Astrocyte of the cerebellum (primary cell): ENCODE results near the gene KIAA1671.

Experiments used
- DNase-seq: peaks from one replicate; pipeline ENCODE4 v3.0.0-alpha.2; 2011; ENCODE audit warnings: low read depth
- H3K4me3 ChIP-seq: 2 replicates; pipeline ENCODE4 v1.5.1; 2011; ENCODE audit warnings: mild to moderate bottlenecking, low read depth, low read length, moderate library complexity
- in situ Hi-C: cut with HindIII; loops from 2 replicates; pipeline ENCODE4 v1.10.0; 2017; ENCODE audit warnings: low sequenced_read_pairs
- TF ChIP-seq, protein P1 (sequence below): IDR thresholded peaks from 2 replicates; pipeline ENCODE4 v1.5.1; 2012; ENCODE audit warnings: low read length, low read depth, moderate library complexity, mild to moderate bottlenecking; ENCODE audit errors: missing control alignments

KIAA1671 gene

GRCh38 chr22:25086902-25087282, 134.4 kb downstream of the KIAA1671 start:
- no peak for DNase-seq
- TF ChIP-seq, protein P1, sequence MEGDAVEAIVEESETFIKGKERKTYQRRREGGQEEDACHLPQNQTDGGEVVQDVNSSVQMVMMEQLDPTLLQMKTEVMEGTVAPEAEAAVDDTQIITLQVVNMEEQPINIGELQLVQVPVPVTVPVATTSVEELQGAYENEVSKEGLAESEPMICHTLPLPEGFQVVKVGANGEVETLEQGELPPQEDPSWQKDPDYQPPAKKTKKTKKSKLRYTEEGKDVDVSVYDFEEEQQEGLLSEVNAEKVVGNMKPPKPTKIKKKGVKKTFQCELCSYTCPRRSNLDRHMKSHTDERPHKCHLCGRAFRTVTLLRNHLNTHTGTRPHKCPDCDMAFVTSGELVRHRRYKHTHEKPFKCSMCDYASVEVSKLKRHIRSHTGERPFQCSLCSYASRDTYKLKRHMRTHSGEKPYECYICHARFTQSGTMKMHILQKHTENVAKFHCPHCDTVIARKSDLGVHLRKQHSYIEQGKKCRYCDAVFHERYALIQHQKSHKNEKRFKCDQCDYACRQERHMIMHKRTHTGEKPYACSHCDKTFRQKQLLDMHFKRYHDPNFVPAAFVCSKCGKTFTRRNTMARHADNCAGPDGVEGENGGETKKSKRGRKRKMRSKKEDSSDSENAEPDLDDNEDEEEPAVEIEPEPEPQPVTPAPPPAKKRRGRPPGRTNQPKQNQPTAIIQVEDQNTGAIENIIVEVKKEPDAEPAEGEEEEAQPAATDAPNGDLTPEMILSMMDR: no peak
- in situ Hi-C loops: no loop called here
- no peak overlapping the region for H3K4me3 ChIP-seq

DNA sequence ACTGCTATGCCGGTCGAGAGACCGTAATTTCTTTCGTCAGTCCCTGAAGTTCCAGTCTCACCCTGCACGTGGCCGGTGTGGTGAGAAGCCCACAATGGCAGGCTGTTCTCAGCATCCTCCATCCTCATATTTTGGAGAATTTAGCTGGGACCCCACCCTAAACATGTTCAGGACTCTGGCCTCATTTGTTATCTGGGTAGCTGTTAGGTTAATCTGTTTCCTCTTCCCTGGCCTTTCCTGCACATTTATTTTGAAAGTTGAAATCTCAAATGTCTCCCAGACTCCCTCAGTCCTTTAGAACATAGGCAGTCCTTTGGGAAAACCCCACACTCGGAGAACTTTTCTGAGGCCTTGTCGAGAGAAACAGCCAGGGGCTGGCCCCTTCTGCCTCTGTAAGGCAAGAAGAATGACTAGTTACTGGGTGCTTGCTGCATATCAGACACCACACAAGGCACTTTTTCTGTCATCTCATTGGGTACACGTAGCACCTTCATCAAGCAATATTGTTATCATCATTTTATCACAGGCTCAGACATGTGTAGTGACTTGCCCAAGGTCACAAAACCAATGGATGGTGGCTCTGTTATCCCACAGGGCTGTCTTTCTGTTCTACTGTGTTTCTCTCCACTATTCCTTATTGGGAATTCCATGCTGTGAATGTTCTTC, 137.8 kb downstream of the KIAA1671 start:
- H3K4me3 ChIP-seq: no peak overlapping the region
- in situ Hi-C loops: no loop called here
- TF ChIP-seq, protein P1: no peak
- no peak for DNase-seq

DNA sequence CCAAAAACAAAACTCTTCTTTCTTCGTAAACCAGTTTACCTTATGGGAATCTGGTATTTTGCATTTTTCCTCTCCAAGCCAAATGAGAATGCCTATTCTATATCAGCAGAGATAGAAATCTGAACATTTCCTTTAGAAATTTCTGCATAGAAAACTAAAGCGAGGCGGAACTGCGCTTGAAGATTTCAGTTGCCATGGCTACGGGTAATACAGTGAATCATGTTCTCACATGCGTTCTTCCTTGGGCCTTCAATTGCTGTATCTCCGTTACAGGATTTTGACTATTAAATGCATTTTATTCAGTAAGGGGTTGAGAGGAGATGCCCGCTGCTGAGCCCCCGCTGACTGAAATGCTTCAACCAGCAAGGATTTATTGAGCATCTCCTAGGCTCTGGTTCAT, 138.9 kb downstream of the KIAA1671 start:
- in situ Hi-C loops: no loop called here
- no peak for DNase-seq
- H3K4me3 ChIP-seq: no peak overlapping the region
- TF ChIP-seq, protein P1: no peak

DNA sequence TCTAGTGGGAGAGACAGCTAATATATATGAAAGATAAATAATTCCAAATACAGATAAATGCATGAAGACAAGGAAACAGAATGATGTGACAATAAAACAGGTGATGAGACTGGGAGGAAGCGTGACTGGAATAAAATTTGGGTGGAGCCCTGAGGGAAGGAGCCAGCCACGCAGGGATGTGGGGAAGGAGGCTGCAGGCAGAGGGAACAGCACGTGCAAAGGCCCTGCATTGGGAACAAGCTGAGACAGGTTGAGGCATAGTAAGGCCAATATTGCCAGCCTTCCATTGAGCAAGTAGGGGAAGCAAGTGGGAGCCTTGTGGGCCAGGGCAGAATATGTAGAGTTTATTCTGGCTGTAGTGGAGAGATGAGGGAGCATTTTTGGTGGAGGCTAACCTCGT, 139.6 kb downstream of the KIAA1671 start:
- H3K4me3 ChIP-seq: no peak overlapping the region
- no peak for DNase-seq
- TF ChIP-seq, protein P1: no peak
- in situ Hi-C loops: no loop called here

- no peak for DNase-seq
- in situ Hi-C loops: no loop called here
- no peak overlapping the region for H3K4me3 ChIP-seq
- TF ChIP-seq, protein P1: no peak
These were observed 142.1 kb downstream of the KIAA1671 start for GRCh38 chr22:25094579-25094978.

GRCh38 chr22:25095869-25096268, 143.4 kb downstream of the KIAA1671 start:
- TF ChIP-seq, protein P1: no peak
- in situ Hi-C loops: no loop called here
- H3K4me3 ChIP-seq: no peak overlapping the region
- DNase-seq: no peak
